Measurements from ENCODE around the gene ZNF226. TPM values are rescaled to one million over a fixed set of nuclear protein-coding genes. Genes with fewer than 3 reads are reported as not detected.

The ZNF226 gene
- polyA plus RNA-seq, 1 of the 3 experiments (the other 2 are of a cell fraction), result 28.8 TPM

DNA sequence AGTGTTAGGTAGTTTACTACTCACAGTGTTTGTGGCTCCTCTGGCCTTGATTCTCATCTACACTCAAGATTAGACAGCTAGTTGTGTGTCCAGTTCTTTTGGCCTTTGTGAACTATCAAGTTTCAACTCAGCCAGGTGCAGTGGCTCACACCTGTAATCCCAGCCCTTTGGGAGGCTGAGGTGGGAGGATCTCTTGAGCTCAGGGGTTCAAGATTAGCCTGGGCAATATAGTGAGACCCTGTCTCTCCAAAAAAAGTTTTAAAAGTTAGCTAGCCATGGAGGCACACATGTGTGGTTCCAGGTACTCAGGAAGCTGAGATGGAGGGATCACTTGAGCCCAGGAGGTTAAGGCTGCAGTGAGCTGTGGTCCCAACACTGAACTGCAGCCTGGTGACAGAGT lies 16.1 kb downstream of the ZNF226 start:
- Histone ChIP-seq H3K27ac (ENCODE audit: low read depth in 2 of 2, low read length in 1 of 2) (no peak overlapping the region), H3K9me3 (peaks cover 5% of the 10 kb centered on the region; the same call in 1 of the 2 replicates), H3F3A (replicated peaks; ENCODE audit: insufficient read depth) (peaks cover 7% of the 10 kb centered on the region), H3K36me3 (replicated peaks in 1 of 2; ENCODE audit: control insufficient read depth in 1 of 2, insufficient read depth in 2 of 2, low read length in 1 of 2) (peaks cover 10 to 14% of the 10 kb centered on the region in 2 experiments), H3K9ac (no peak overlapping the region), H3K79me2 (ENCODE audit: insufficient read depth) (no peaks in the 10 kb centered on the region), H3K4me1 (ENCODE audit: control insufficient read depth in 1 of 2, insufficient read depth in 2 of 2, low read depth in 1 of 2, low read length in 1 of 2) (no peaks in the 10 kb centered on the region), H2AFZ (ENCODE audit: low read depth) (no peak overlapping the region), H3K4me3 (ENCODE audit: low read depth in 2 of 2, low read length in 1 of 2) (no peak overlapping the region), H4K20me1 (ENCODE audit: insufficient read depth) (no peaks in the 10 kb centered on the region), H3K9me2 (0 out of 2 replicates have a peak, but pooled peaks cover 2% of the 10 kb centered on the region), H3K27me3 (ENCODE audit: insufficient read depth) (no peaks in the 10 kb centered on the region), H3K4me2 (no peak overlapping the region)
- POLR2A ChIA-PET, result no interaction called here
- TF ChIP-seq, protein P1, sequence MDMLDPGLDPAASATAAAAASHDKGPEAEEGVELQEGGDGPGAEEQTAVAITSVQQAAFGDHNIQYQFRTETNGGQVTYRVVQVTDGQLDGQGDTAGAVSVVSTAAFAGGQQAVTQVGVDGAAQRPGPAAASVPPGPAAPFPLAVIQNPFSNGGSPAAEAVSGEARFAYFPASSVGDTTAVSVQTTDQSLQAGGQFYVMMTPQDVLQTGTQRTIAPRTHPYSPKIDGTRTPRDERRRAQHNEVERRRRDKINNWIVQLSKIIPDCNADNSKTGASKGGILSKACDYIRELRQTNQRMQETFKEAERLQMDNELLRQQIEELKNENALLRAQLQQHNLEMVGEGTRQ (IDR thresholded peaks at IDR 0.05; ENCODE audit: borderline replicate concordance, low read depth, low read length), result no peak
- TF ChIP-seq, protein P2, sequence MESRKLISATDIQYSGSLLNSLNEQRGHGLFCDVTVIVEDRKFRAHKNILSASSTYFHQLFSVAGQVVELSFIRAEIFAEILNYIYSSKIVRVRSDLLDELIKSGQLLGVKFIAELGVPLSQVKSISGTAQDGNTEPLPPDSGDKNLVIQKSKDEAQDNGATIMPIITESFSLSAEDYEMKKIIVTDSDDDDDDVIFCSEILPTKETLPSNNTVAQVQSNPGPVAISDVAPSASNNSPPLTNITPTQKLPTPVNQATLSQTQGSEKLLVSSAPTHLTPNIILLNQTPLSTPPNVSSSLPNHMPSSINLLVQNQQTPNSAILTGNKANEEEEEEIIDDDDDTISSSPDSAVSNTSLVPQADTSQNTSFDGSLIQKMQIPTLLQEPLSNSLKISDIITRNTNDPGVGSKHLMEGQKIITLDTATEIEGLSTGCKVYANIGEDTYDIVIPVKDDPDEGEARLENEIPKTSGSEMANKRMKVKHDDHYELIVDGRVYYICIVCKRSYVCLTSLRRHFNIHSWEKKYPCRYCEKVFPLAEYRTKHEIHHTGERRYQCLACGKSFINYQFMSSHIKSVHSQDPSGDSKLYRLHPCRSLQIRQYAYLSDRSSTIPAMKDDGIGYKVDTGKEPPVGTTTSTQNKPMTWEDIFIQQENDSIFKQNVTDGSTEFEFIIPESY (IDR thresholded peaks at IDR 0.05; ENCODE audit: borderline replicate concordance, low read depth), result no peak
- TF ChIP-seq ELF1 (IDR thresholded peaks at IDR 0.05), result no peak
- TF ChIP-seq JUND (IDR thresholded peaks at IDR 0.05), result no peak
- TF ChIP-seq SIN3A (IDR thresholded peaks at IDR 0.05; ENCODE audit: borderline replicate concordance, low read depth, low read length), result no peak
- TF ChIP-seq FOXJ3 (CRISPR knock-in tag; IDR thresholded peaks at IDR 0.05), result no peak
- DNase-seq, result no peak
- CTCF ChIA-PET, result no interaction called here

DNA sequence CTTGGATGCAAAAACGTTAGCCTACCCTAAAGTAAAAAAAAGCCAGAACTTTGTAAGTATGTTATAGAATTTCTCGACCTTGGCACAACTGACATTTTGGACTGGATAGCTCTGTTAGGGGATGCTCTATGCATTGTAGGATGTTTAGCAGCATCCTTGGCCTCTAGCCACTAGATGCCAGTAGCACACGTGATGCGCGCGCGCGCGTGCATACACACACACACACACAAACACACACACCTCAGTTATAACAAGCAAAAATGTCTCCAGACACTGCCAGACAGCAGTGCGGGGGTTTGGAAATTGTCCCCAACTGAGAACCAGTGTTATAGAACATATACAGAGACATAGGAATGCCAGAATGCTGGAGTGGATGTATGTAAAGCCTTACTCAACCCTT lies 17.2 kb downstream of the ZNF226 start:
- no peak for DNase-seq

More for the DNA sequence above, 17.2 kb downstream of the ZNF226 start:
- Histone ChIP-seq H3K79me2 (ENCODE audit: insufficient read depth) (no peaks in the 10 kb centered on the region), H3K4me3 (ENCODE audit: low read depth in 2 of 2, low read length in 1 of 2) (no peak overlapping the region), H4K20me1 (ENCODE audit: insufficient read depth) (no peaks in the 10 kb centered on the region), H3K4me1 (ENCODE audit: control insufficient read depth in 1 of 2, insufficient read depth in 2 of 2, low read depth in 1 of 2, low read length in 1 of 2) (no peaks in the 10 kb centered on the region), H3K9me2 (0 out of 2 replicates have a peak, but pooled peaks cover 2% of the 10 kb centered on the region), H3K36me3 (replicated peaks in 1 of 2; ENCODE audit: control insufficient read depth in 1 of 2, insufficient read depth in 2 of 2, low read length in 1 of 2) (peaks cover 0 to 3% of the 10 kb centered on the region in 2 experiments), H3K9me3 (no peaks in the 10 kb centered on the region; the same call in 1 of the 2 replicates), H3F3A (replicated peaks; ENCODE audit: insufficient read depth) (peaks cover 3% of the 10 kb centered on the region), H2AFZ (ENCODE audit: low read depth) (no peak overlapping the region), H3K9ac (no peak overlapping the region), H3K27me3 (ENCODE audit: insufficient read depth) (no peaks in the 10 kb centered on the region), H3K27ac (ENCODE audit: low read depth in 2 of 2, low read length in 1 of 2) (no peak overlapping the region), H3K4me2 (no peak overlapping the region)
- POLR2A ChIA-PET, result no interaction called here
- no peak for TF ChIP-seq FOXM1 (IDR thresholded peaks at IDR 0.05; ENCODE audit: low read depth)
- TF ChIP-seq GATA2 (CRISPR knock-in tag; IDR thresholded peaks at IDR 0.05), result no peak
- no peak for TF ChIP-seq TCF12 (IDR thresholded peaks at IDR 0.05)
- no peak for TF ChIP-seq RAD21 (IDR thresholded peaks at IDR 0.05; ENCODE audit: low read length)
- no peak for TF ChIP-seq MEF2A (IDR thresholded peaks at IDR 0.05; ENCODE audit: borderline replicate concordance, low read depth)
- TF ChIP-seq, protein P3, sequence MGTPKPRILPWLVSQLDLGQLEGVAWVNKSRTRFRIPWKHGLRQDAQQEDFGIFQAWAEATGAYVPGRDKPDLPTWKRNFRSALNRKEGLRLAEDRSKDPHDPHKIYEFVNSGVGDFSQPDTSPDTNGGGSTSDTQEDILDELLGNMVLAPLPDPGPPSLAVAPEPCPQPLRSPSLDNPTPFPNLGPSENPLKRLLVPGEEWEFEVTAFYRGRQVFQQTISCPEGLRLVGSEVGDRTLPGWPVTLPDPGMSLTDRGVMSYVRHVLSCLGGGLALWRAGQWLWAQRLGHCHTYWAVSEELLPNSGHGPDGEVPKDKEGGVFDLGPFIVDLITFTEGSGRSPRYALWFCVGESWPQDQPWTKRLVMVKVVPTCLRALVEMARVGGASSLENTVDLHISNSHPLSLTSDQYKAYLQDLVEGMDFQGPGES (IDR thresholded peaks at IDR 0.05; ENCODE audit: low read depth, low read length), result no peak
- no peak for TF ChIP-seq MXI1 (IDR thresholded peaks at IDR 0.05; ENCODE audit: low read depth, low read length)
- no peak for TF ChIP-seq NFIC (IDR thresholded peaks at IDR 0.05; ENCODE audit: borderline replicate concordance)
- no peak for TF ChIP-seq EP300 (IDR thresholded peaks at IDR 0.05; ENCODE audit: borderline replicate concordance in 1 of 2, low read depth in 1 of 2, low read length in 1 of 2)
- TF ChIP-seq TAF1 (IDR thresholded peaks at IDR 0.05; ENCODE audit: borderline replicate concordance, low read depth, low read length), result no peak
- TF ChIP-seq, protein P4, sequence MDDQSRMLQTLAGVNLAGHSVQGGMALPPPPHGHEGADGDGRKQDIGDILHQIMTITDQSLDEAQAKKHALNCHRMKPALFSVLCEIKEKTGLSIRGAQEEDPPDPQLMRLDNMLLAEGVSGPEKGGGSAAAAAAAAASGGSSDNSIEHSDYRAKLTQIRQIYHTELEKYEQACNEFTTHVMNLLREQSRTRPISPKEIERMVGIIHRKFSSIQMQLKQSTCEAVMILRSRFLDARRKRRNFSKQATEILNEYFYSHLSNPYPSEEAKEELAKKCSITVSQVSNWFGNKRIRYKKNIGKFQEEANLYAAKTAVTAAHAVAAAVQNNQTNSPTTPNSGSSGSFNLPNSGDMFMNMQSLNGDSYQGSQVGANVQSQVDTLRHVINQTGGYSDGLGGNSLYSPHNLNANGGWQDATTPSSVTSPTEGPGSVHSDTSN (IDR thresholded peaks at IDR 0.05), result no peak
- CTCF ChIA-PET, result no interaction called here
- 85% methylated on average over 10 of the region's 10 CpGs for WGBS (ENCODE audit: low lambda C conversion rate)
